H7 (cell line): ENCODE measurements around the gene FRRS1. TPM values are rescaled to one million over a fixed set of nuclear protein-coding genes. Genes with fewer than 3 reads are reported as not detected.

Experiments used
- DNase-seq: peaks from one replicate; pipeline ENCODE4 v3.0.0; 2012
- H3K27me3 ChIP-seq: 2 replicates; pipeline ENCODE4 v1.6.0; 2011; ENCODE audit warnings: mild to moderate bottlenecking, low read length; ENCODE audit not compliant: control insufficient read depth, insufficient read depth
- H3K36me3 ChIP-seq: replicated peaks from 2 replicates; pipeline ENCODE4 v1.5.1; 2011; ENCODE audit warnings: low read length; ENCODE audit not compliant: control insufficient read depth, insufficient read depth
- H3K4me3 ChIP-seq: 2 replicates; pipeline ENCODE4 v1.5.1; 2011; ENCODE audit warnings: low read depth, mild to moderate bottlenecking, control low read depth, low read length, moderate library complexity; ENCODE audit not compliant: insufficient read depth
- total RNA-seq: library from RNA; depleted of rRNA; stranded (reverse); fragments of >200 nt; shearing (Covaris generic); gene quantifications from 2 replicates; pipeline ENCODE4 v1.2.3, GENCODE V29; 2014

The FRRS1 gene
- total RNA-seq, 1 experiment from 2014 or later, result 9.1 TPM

GRCh38 chr1:99696616-99697015 lies 69.8 kb downstream of the FRRS1 start:
- Histone ChIP-seq H3K27me3 (no peaks in the 10 kb centered on the region), H3K36me3 (no peaks in the 10 kb centered on the region), H3K4me3 (no peak overlapping the region)
- DNase-seq, result no peak

DNA sequence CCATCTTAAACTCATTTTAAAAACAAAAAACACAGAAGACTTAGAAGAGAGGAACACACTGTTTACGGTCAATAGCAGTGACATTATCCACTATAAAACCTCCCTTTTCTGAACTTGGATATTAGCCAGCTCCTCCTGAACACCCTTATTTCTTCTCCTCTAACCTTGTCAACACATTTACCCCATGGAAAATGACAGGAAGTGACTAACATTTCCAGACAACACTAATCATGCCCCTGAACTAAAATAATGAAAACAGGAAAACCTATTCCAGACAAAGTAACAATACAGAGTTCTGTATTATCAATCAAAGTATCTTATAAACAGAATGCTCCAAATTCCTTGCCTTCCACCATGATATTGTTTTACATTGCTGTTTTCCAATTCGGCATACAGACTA lies 75.3 kb downstream of the FRRS1 start:
- DNase-seq, result no peak
- Histone ChIP-seq H3K4me3 (no peak overlapping the region), H3K36me3 (no peaks in the 10 kb centered on the region), H3K27me3 (no peaks in the 10 kb centered on the region)

DNA sequence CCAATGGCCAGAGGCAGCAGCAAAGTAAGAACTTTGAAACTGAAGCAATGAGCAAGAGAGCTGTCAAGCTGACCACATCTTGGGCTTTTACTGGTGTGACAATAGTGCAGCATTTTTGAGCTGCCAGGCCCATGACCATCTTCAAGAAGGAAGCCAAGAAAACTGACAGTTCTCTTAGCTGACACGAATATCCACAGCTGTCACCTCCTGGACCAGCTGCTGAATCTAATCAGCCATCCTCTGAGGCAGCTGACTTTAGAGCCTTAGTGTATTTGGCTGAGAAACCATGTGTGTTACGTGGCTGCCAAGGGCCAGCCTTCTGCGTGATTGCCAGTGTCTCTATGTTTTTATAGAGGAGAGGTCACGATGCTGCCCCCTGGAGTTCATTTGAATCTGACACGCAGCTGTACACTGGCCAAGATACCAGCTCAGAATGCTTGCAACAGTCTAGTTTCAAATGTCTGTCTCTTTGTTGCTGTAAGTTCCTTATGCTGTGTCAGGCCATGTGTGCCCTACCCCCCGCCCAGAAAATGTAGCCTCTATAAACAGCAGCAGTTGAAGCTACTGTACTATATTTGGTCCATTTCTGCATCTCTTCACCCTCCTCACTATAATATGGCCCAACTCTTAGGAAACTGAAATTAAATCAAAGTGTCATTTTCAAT lies 80.8 kb downstream of the FRRS1 start:
- Histone ChIP-seq H3K36me3 (no peaks in the 10 kb centered on the region), H3K4me3 (no peak overlapping the region), H3K27me3 (no peaks in the 10 kb centered on the region)
- DNase-seq, result peak; percentile 12

GRCh38 chr1:99682291-99682751 lies 84.1 kb downstream of the FRRS1 start:
- H3K4me3 ChIP-seq, result no peak overlapping the region
- no peaks in the 10 kb centered on the region for H3K27me3 ChIP-seq
- DNase-seq, result no peak
- H3K36me3 ChIP-seq, result no peaks in the 10 kb centered on the region

DNA sequence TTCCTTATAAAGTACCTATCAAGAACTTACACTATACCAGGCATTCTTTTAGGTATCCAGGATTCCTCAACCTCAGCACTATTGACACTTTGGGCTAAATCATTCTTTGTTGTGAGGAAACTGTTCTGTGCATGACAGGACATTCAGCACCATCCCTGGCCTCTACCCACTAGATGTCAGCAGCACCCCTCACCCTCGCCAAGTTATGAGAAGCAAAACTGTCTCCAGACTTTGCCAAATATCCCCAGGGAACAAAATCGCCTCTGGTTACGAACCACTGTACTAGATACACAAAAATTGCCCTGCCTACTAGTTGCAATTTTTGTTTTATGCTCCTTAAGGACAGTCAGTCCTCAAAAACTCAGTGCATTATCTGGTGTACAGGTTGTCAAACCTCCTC lies 84.9 kb downstream of the FRRS1 start:
- Histone ChIP-seq H3K27me3 (no peaks in the 10 kb centered on the region), H3K36me3 (no peaks in the 10 kb centered on the region), H3K4me3 (no peak overlapping the region)
- DNase-seq, result no peak

- no peaks in the 10 kb centered on the region for H3K27me3 ChIP-seq
- no peak overlapping the region for H3K4me3 ChIP-seq
- no peak for DNase-seq
- H3K36me3 ChIP-seq, result no peaks in the 10 kb centered on the region
Measured at GRCh38 chr1:99680270-99680669, 86.2 kb downstream of the FRRS1 start.

DNA sequence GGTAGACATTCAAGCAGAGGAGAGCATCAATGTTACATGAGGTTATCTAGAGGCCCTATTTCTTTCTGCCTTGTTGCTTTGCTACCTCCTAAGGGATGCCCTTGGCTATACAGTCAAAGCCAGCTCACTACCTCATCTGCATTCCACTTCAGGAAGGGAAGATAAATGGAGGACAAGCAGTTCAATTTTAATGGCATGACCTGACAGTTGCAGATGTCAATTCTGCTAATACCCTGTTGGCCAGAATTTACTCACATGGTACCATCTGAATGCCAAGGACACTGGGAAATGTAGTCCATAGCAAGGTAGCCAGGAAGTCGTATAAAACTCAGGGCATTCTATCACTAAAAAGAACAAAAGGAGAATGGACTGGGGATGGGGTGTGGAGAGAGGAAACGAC lies 89.0 kb downstream of the FRRS1 start:
- Histone ChIP-seq H3K27me3 (no peaks in the 10 kb centered on the region), H3K36me3 (no peaks in the 10 kb centered on the region)
- no peak for DNase-seq

GRCh38 chr1:99676876-99677275 lies 89.6 kb downstream of the FRRS1 start:
- H3K4me3 ChIP-seq, result no peak overlapping the region
- no peaks in the 10 kb centered on the region for H3K36me3 ChIP-seq
- DNase-seq, result no peak
- no peaks in the 10 kb centered on the region for H3K27me3 ChIP-seq

More for the DNA sequence above, 89.0 kb downstream of the FRRS1 start:
- H3K4me3 ChIP-seq, result no peak overlapping the region

DNA sequence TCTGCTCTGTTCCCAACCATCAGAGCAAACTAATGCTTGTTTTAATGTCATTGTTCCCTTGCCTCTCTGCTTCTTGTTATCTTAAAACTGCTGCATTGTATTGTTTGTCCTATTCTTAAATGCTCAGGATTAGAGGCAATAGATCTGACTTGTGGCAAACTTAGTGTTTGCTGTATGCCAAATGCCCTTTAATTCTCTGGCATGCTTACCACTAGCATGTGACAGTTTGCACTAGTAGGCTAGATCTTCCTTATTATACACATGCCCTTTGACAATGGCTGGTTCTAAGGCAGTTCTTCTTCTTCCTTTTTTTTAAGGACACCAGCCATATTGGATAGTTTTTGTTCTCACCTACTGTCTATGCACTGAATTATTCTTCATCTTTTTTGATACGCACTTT lies 90.4 kb downstream of the FRRS1 start:
- H3K36me3 ChIP-seq, result no peaks in the 10 kb centered on the region
- no peak for DNase-seq
- H3K27me3 ChIP-seq, result no peaks in the 10 kb centered on the region
- H3K4me3 ChIP-seq, result no peak overlapping the region

DNA sequence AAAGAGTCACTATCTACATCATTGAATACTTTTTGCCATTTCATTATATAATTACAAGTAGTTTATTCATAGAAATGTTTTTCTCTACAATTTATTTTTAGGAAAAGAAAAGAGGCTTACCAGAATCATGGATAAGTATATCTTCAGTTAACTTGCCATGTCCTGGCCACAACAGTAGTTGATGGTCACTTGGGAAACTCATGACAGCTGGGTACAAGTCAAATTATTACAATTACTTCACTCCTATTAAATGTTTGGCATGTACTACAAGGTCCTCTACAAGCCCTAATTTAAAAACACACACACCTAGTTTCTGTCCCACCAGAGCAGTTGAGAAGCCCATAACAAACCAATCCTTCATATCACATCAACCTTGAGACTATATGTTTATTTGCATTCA lies 91.1 kb downstream of the FRRS1 start:
- Histone ChIP-seq H3K4me3 (no peak overlapping the region), H3K36me3 (no peaks in the 10 kb centered on the region), H3K27me3 (no peaks in the 10 kb centered on the region)
- no peak for DNase-seq

- no peaks in the 10 kb centered on the region for H3K36me3 ChIP-seq
- DNase-seq, result no peak
- no peak overlapping the region for H3K4me3 ChIP-seq
- no peaks in the 10 kb centered on the region for H3K27me3 ChIP-seq
Measured at GRCh38 chr1:99674115-99675064, 92.0 kb downstream of the FRRS1 start.

DNA sequence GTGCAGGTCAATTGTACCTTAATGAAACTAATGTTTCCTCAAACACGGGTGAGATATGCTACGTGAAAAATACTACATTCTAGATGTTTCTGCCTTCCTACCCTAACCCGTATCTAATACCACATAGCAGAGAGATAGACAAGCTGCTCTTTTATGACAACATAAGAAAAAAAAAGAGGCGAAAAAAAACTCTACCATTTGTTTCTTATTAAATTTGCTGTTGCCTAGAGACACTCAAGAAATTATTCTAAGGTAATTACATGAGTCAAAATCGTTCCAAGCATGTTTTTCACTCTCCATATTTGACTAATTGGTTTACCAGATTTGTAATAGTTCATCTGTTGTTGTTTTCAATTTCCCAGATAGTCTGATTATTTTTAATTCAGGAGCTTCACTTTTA lies 93.1 kb downstream of the FRRS1 start:
- Histone ChIP-seq H3K27me3 (no peaks in the 10 kb centered on the region), H3K4me3 (no peak overlapping the region), H3K36me3 (no peaks in the 10 kb centered on the region)
- DNase-seq, result no peak

GRCh38 chr1:99672530-99673213 lies 93.8 kb downstream of the FRRS1 start:
- no peaks in the 10 kb centered on the region for H3K36me3 ChIP-seq
- H3K4me3 ChIP-seq, result no peak overlapping the region
- DNase-seq, result no peak
- no peaks in the 10 kb centered on the region for H3K27me3 ChIP-seq

DNA sequence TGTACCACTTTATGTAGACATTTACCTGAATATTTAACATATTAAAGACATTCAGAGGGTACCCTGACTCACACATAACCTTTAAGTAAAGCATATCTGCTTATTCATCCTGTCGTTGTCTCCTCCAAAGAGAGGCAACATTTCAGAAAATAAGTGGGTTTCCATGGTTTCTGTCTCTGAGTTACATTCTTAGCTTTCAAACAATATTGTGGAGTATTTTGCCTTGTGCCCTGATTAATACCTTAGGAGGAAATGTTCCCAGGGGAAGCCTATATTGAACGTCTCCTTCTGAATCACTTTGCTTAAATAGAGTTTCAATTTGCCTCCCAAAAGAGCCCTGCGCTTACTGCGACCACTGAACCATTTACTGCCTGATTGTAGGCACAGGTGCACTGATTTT lies 94.4 kb downstream of the FRRS1 start:
- no peak for DNase-seq
- Histone ChIP-seq H3K36me3 (no peaks in the 10 kb centered on the region), H3K27me3 (no peaks in the 10 kb centered on the region), H3K4me3 (no peak overlapping the region)

- Histone ChIP-seq H3K36me3 (no peaks in the 10 kb centered on the region), H3K4me3 (no peak overlapping the region), H3K27me3 (no peaks in the 10 kb centered on the region)
- DNase-seq, result no peak
Measured at GRCh38 chr1:99670583-99670982, 95.9 kb downstream of the FRRS1 start.
